Kidney tubule cell (primary cell): ENCODE data around the gene NTM.

Source experiments
- DNase-seq: peaks from one replicate; pipeline ENCODE4 v3.0.0-alpha.2; 2018; ENCODE audit warnings: low spot score

Gene NTM

GRCh38 chr11:131549770-131550169 is 179.4 kb downstream of the NTM start:
- no peak for DNase-seq

- DNase-seq, result no peak
Observed at GRCh38 chr11:131560287-131560686, 189.9 kb downstream of the NTM start.

- DNase-seq, result no peak
Observed at GRCh38 chr11:131561501-131561900, 191.1 kb downstream of the NTM start.

GRCh38 chr11:131561972-131562371 is 191.6 kb downstream of the NTM start:
- DNase-seq, result no peak

- no peak for DNase-seq
Observed at GRCh38 chr11:131568318-131568717, 197.9 kb downstream of the NTM start.

GRCh38 chr11:131571571-131571970 is 201.2 kb downstream of the NTM start:
- no peak for DNase-seq

- no peak for DNase-seq
Observed at GRCh38 chr11:131572423-131572822, 202.0 kb downstream of the NTM start.

- DNase-seq, result peak; percentile 46
Observed at GRCh38 chr11:131579932-131580387, 209.5 kb downstream of the NTM start.

- DNase-seq, result no peak
Observed at GRCh38 chr11:131580476-131580875, 210.1 kb downstream of the NTM start.

GRCh38 chr11:131581046-131581445 is 210.6 kb downstream of the NTM start:
- DNase-seq, result no peak

GRCh38 chr11:131582021-131582525 is 211.7 kb downstream of the NTM start:
- no peak for DNase-seq

- no peak for DNase-seq
Observed at GRCh38 chr11:131583421-131583820, 213.0 kb downstream of the NTM start.

- DNase-seq, result no peak
Observed at GRCh38 chr11:131583938-131584337, 213.5 kb downstream of the NTM start.

- DNase-seq, result no peak
Observed at GRCh38 chr11:131584785-131585592, 214.6 kb downstream of the NTM start.

GRCh38 chr11:131588057-131588456 is 217.6 kb downstream of the NTM start:
- no peak for DNase-seq

GRCh38 chr11:131591051-131591461 is 220.6 kb downstream of the NTM start:
- DNase-seq, result no peak

GRCh38 chr11:131592152-131592551 is 221.7 kb downstream of the NTM start:
- DNase-seq, result no peak

- no peak for DNase-seq
Observed at GRCh38 chr11:131592734-131593133, 222.3 kb downstream of the NTM start.

GRCh38 chr11:131593301-131593700 is 222.9 kb downstream of the NTM start:
- DNase-seq, result no peak

- no peak for DNase-seq
Observed at GRCh38 chr11:131595797-131596196, 225.4 kb downstream of the NTM start.

- no peak for DNase-seq
Observed at GRCh38 chr11:131597890-131598289, 227.5 kb downstream of the NTM start.

GRCh38 chr11:131598305-131598704 is 227.9 kb downstream of the NTM start:
- DNase-seq, result no peak

GRCh38 chr11:131599285-131599684 is 228.9 kb downstream of the NTM start:
- no peak for DNase-seq

- DNase-seq, result no peak
Observed at GRCh38 chr11:131600628-131601027, 230.2 kb downstream of the NTM start.
